ENCODE data around the gene ZFAND6.
A peak's percentile ranks its signal among the peaks of the same experiment; 100 is the strongest.
"Not testable (repeated sequence)": the region's sequence is repeated elsewhere in the genome, so short reads cannot be mapped to it uniquely, and the experiment has no call there.

ZFAND6 gene

GRCh38 chr15:80026310-80026709 is 33.2 kb upstream of the ZFAND6 start:
- no peak for TF ChIP-seq POLR2A (IDR thresholded peaks at IDR 0.05; ENCODE audit: low read depth, low read length)
- no peak for TF ChIP-seq TAF1 (IDR thresholded peaks at IDR 0.05; ENCODE audit: borderline replicate concordance, low read depth, low read length)
- TF ChIP-seq POLR2AphosphoS5 (IDR thresholded peaks at IDR 0.05; ENCODE audit: low read depth, low read length) = no peak
- no peak for DNase-seq (ENCODE audit: insufficient read length)
- FAIRE-seq = no peak

GRCh38 chr15:80026754-80027153 is 32.7 kb upstream of the ZFAND6 start:
- no peak for TF ChIP-seq POLR2A (IDR thresholded peaks at IDR 0.05; ENCODE audit: low read depth, low read length)
- no peak for TF ChIP-seq TAF1 (IDR thresholded peaks at IDR 0.05; ENCODE audit: borderline replicate concordance, low read depth, low read length)
- no peak for TF ChIP-seq POLR2AphosphoS5 (IDR thresholded peaks at IDR 0.05; ENCODE audit: low read depth, low read length)
- FAIRE-seq (no peak), DNase-seq (ENCODE audit: insufficient read length) (no peak)

GRCh38 chr15:80028937-80029336 is 30.5 kb upstream of the ZFAND6 start:
- DNase-seq (ENCODE audit: insufficient read length) = no peak
- no peak for FAIRE-seq
- TF ChIP-seq TAF1 (IDR thresholded peaks at IDR 0.05; ENCODE audit: borderline replicate concordance, low read depth, low read length) (no peak), POLR2AphosphoS5 (IDR thresholded peaks at IDR 0.05; ENCODE audit: low read depth, low read length) (no peak), POLR2A (IDR thresholded peaks at IDR 0.05; ENCODE audit: low read depth, low read length) (no peak)

GRCh38 chr15:80031841-80032240 is 27.6 kb upstream of the ZFAND6 start:
- no peak for TF ChIP-seq TAF1 (IDR thresholded peaks at IDR 0.05; ENCODE audit: borderline replicate concordance, low read depth, low read length)
- DNase-seq (ENCODE audit: insufficient read length) (no peak), FAIRE-seq (peak; percentile 66)

GRCh38 chr15:80034629-80035028 is 24.8 kb upstream of the ZFAND6 start:
- TF ChIP-seq POLR2A (IDR thresholded peaks at IDR 0.05; ENCODE audit: low read depth, low read length) = no peak
- no peak for TF ChIP-seq TAF1 (IDR thresholded peaks at IDR 0.05; ENCODE audit: borderline replicate concordance, low read depth, low read length)
- peak; percentile 77 for FAIRE-seq
- DNase-seq (ENCODE audit: insufficient read length) = no peak

GRCh38 chr15:80036071-80036470 is 23.4 kb upstream of the ZFAND6 start:
- DNase-seq (ENCODE audit: insufficient read length) (no peak), FAIRE-seq (peak; percentile 24)
- TF ChIP-seq TAF1 (IDR thresholded peaks at IDR 0.05; ENCODE audit: borderline replicate concordance, low read depth, low read length) (no peak), POLR2AphosphoS5 (IDR thresholded peaks at IDR 0.05; ENCODE audit: low read depth, low read length) (no peak), POLR2A (IDR thresholded peaks at IDR 0.05; ENCODE audit: low read depth, low read length) (no peak)

- TF ChIP-seq TAF1 (IDR thresholded peaks at IDR 0.05; ENCODE audit: borderline replicate concordance, low read depth, low read length) (no peak), POLR2AphosphoS5 (IDR thresholded peaks at IDR 0.05; ENCODE audit: low read depth, low read length) (no peak), POLR2A (IDR thresholded peaks at IDR 0.05; ENCODE audit: low read depth, low read length) (no peak)
- DNase-seq (ENCODE audit: insufficient read length) = no peak
- no peak for FAIRE-seq
These were observed 17.8 kb upstream of the ZFAND6 start for GRCh38 chr15:80041494-80042253.

GRCh38 chr15:80042568-80042967 is 16.9 kb upstream of the ZFAND6 start:
- DNase-seq (ENCODE audit: insufficient read length) (no peak), FAIRE-seq (no peak)
- no peak for TF ChIP-seq TAF1 (IDR thresholded peaks at IDR 0.05; ENCODE audit: borderline replicate concordance, low read depth, low read length)
- no peak for TF ChIP-seq POLR2AphosphoS5 (IDR thresholded peaks at IDR 0.05; ENCODE audit: low read depth, low read length)
- no peak for TF ChIP-seq POLR2A (IDR thresholded peaks at IDR 0.05; ENCODE audit: low read depth, low read length)

- not testable (repeated sequence) for DNase-seq (ENCODE audit: insufficient read length); FAIRE-seq
These were observed 14.3 kb upstream of the ZFAND6 start for GRCh38 chr15:80045219-80045618.

GRCh38 chr15:80049046-80049445 is 10.4 kb upstream of the ZFAND6 start:
- TF ChIP-seq POLR2AphosphoS5 (IDR thresholded peaks at IDR 0.05; ENCODE audit: low read depth, low read length) (no peak), POLR2A (IDR thresholded peaks at IDR 0.05; ENCODE audit: low read depth, low read length) (no peak), TAF1 (IDR thresholded peaks at IDR 0.05; ENCODE audit: borderline replicate concordance, low read depth, low read length) (no peak)
- no peak for DNase-seq (ENCODE audit: insufficient read length)
- FAIRE-seq = no peak

- FAIRE-seq (peak; percentile 78), DNase-seq (ENCODE audit: insufficient read length) (no peak)
- TF ChIP-seq POLR2A (IDR thresholded peaks at IDR 0.05; ENCODE audit: low read depth, low read length) (no peak), TAF1 (IDR thresholded peaks at IDR 0.05; ENCODE audit: borderline replicate concordance, low read depth, low read length) (no peak), POLR2AphosphoS5 (IDR thresholded peaks at IDR 0.05; ENCODE audit: low read depth, low read length) (no peak)
These were observed 6.7 kb upstream of the ZFAND6 start for GRCh38 chr15:80052597-80053304.

- TF ChIP-seq TAF1 (IDR thresholded peaks at IDR 0.05; ENCODE audit: borderline replicate concordance, low read depth, low read length) (no peak), POLR2AphosphoS5 (IDR thresholded peaks at IDR 0.05; ENCODE audit: low read depth, low read length) (no peak), POLR2A (IDR thresholded peaks at IDR 0.05; ENCODE audit: low read depth, low read length) (no peak)
- DNase-seq (ENCODE audit: insufficient read length) = no peak
- peak; percentile 38 for FAIRE-seq
These were observed 3.5 kb upstream of the ZFAND6 start for GRCh38 chr15:80055933-80056332.

Data from GM12892 (cell line).